A673 (cell line): ENCODE measurements around the gene FCHO1. TPM values are rescaled to one million over a fixed set of nuclear protein-coding genes. Genes with fewer than 3 reads are reported as not detected.

Experiments used
- BruUV-seq: library from RNA; stranded (reverse); fragments of 400-500 nt; replicated peaks from 2 replicates; lab custom pipeline; 2021; lab: Mats Ljungman, UMichigan
- CTCF ChIA-PET: fragments of 300-600 bp; sonication (Branson Sonifier 250); formaldehyde crosslinking; loops from one replicate; lab custom pipeline; 2022; ENCODE audit warnings: antibody characterized with exemption; lab: Charles Lee
- POLR2A ChIA-PET: fragments of 300-600 bp; sonication (Branson Sonifier 250); formaldehyde crosslinking; loops from one replicate; lab custom pipeline; 2022; ENCODE audit warnings: antibody characterized with exemption; ENCODE audit not compliant: low non-redundant PET; lab: Charles Lee
- DNase-seq: peaks from one replicate; pipeline ENCODE4 v3.0.0-alpha.2; 2015; ENCODE audit warnings: low spot score
- H3K27ac ChIP-seq: fragments of 200-600 bp; sonication (generic); 2 replicates; pipeline ENCODE4 v1.5.1; 2016; ENCODE audit warnings: mixed run types, low read depth, mild to moderate bottlenecking, mixed read lengths, antibody characterized with exemption, low read length; ENCODE audit not compliant: poor library complexity, severe bottlenecking
- H3K27me3 ChIP-seq: fragments of 200-600 bp; sonication (generic); replicated peaks from 2 replicates; pipeline ENCODE4 v1.6.1; 2017; ENCODE audit warnings: mixed run types, low read depth, mild to moderate bottlenecking, mixed read lengths, antibody characterized with exemption, low read length; ENCODE audit not compliant: insufficient read depth, poor library complexity
- H3K36me3 ChIP-seq: fragments of 200-600 bp; sonication (generic); 2 replicates; pipeline ENCODE4 v1.6.1; 2016; ENCODE audit warnings: mixed run types, mild to moderate bottlenecking, mixed read lengths, antibody characterized with exemption, low read length; ENCODE audit not compliant: insufficient read depth, poor library complexity, severe bottlenecking
- H3K4me1 ChIP-seq: fragments of 200-600 bp; sonication (generic); 2 replicates; pipeline ENCODE4 v1.6.1; 2017; ENCODE audit warnings: mixed run types, mild to moderate bottlenecking, mixed read lengths, antibody characterized with exemption, low read length; ENCODE audit not compliant: insufficient read depth, poor library complexity, severe bottlenecking
- H3K4me3 ChIP-seq: fragments of 200-600 bp; sonication (generic); 2 replicates; pipeline ENCODE4 v1.5.1; 2016; ENCODE audit warnings: low read depth, mixed run types, mild to moderate bottlenecking, mixed read lengths, low read length; ENCODE audit not compliant: poor library complexity, severe bottlenecking
- H3K9me3 ChIP-seq: fragments of 200-600 bp; sonication (generic); 2 replicates; pipeline ENCODE4 v1.6.1; 2016; ENCODE audit warnings: mixed run types, low read depth, mild to moderate bottlenecking, mixed read lengths, antibody characterized with exemption, low read length; ENCODE audit not compliant: poor library complexity, severe bottlenecking
- EZH2 ChIP-seq: fragments of 200-600 bp; sonication (generic); IDR thresholded peaks from 2 replicates; pipeline ENCODE4 v1.6.1; 2017; ENCODE audit warnings: borderline replicate concordance, low read depth, mild to moderate bottlenecking, mixed read lengths, antibody characterized with exemption, low read length; ENCODE audit not compliant: poor library complexity, severe bottlenecking
- intact Hi-C: fragments of 100-400 bp; cut with micrococcal nuclease; formaldehyde crosslinking; loops from one replicate; pipeline ENCODE4 v1.10.0; 2022; ENCODE audit not compliant: unreplicated experiment
- total RNA-seq: library from RNA; stranded (reverse); gene quantifications from 2 replicates; pipeline ENCODE4 v1.2.3, GENCODE V29; 2021
- TF ChIP-seq, protein P1 (sequence below): fragments of 300-800, 200-600 bp; sonication (generic); conservative IDR thresholded peaks from 2 replicates; pipeline ENCODE4 v1.5.1; 2017; ENCODE audit warnings: low read depth, mild to moderate bottlenecking, antibody characterized with exemption, low read length, moderate library complexity, mixed read lengths

FCHO1 gene
- total RNA-seq, 1 experiment from 2014 or later: 2.1 TPM

DNA sequence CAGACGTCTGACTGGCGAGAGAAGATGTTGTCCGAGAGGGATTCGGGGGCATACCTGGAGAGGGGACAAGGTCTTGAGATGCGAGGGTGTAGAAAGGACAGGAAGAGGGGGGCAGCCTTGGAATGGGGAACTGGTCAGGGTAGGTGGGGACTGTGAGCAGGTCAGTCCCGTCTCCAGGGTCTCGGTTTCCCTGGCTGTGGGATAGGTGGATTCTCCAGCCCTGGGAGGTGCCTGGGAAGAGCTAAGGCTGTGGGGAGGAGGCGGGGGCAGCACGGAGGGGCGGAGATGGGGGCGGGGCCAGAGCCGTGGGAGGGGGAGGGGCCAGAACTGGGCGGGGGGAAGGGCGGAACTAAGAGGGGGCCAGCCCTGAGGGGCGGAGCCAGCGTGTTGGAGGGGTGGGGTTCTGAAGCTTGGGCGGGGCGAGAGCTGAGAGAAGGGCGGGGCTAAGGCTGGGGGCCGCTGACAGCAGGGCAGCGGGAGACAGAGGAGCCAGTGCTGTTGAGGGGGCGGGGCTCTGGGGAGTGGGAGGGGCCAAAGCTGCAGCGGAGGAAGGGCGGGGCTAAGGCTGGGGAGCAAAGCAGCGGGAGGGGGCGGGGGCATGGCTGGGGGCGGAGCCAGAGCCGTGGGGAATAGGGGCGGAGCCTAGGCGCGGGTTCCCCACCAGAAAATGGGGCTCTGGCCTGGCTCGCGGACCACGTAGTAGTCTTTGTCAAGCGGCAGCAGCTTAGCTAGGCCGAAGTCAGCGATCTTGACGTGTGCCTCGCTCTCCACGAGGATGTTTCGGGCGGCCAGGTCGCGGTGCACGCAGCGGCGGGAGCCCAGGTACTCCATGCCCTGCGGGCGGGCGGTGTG is 79.5 kb downstream of the FCHO1 start:
- no peak overlapping the region for H3K4me3 ChIP-seq
- no peaks in the 10 kb centered on the region for H3K4me1 ChIP-seq
- intact Hi-C loops: no loop called here
- no TSS peak for BruUV-seq
- no peaks in the 10 kb centered on the region for H3K9me3 ChIP-seq
- no peak overlapping the region for H3K27ac ChIP-seq
- TF ChIP-seq EZH2: no peak
- TF ChIP-seq, protein P1, sequence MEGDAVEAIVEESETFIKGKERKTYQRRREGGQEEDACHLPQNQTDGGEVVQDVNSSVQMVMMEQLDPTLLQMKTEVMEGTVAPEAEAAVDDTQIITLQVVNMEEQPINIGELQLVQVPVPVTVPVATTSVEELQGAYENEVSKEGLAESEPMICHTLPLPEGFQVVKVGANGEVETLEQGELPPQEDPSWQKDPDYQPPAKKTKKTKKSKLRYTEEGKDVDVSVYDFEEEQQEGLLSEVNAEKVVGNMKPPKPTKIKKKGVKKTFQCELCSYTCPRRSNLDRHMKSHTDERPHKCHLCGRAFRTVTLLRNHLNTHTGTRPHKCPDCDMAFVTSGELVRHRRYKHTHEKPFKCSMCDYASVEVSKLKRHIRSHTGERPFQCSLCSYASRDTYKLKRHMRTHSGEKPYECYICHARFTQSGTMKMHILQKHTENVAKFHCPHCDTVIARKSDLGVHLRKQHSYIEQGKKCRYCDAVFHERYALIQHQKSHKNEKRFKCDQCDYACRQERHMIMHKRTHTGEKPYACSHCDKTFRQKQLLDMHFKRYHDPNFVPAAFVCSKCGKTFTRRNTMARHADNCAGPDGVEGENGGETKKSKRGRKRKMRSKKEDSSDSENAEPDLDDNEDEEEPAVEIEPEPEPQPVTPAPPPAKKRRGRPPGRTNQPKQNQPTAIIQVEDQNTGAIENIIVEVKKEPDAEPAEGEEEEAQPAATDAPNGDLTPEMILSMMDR: no peak
- H3K36me3 ChIP-seq: no peaks in the 10 kb centered on the region
- POLR2A ChIA-PET: no interaction called here
- H3K27me3 ChIP-seq: no peaks in the 10 kb centered on the region
- CTCF ChIA-PET: interaction anchor here (0.5 kb wide), 1 partner anchor 728 kb away, joined by 3 read pairs; no protein-coding TSS in a partner anchor
- DNase-seq: peak; percentile 40

DNA sequence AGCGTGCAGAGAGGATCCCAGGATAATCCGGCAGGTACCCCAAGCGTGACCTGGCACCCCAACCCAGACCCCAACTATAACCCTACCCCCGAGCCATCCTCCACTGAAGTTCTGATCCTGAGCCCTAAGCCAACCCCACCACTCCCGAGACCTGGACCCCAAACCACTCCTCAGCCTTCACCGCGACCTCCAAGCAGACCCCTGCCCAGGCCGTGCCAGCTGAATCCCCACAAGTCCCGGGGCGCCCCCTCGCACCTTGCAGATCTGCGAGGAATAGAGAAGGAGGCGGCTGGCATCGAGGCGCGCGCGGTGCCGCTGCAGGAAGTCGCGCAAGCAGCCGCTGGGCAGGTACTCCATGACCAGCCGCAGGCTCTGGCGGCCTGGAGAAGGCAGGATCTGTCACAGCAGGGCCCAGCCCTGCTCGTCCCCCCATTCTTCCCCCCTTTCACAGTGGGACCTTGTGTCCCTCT is 80.2 kb downstream of the FCHO1 start:
- Histone ChIP-seq H3K27me3 (no peaks in the 10 kb centered on the region), H3K4me1 (no peaks in the 10 kb centered on the region), H3K36me3 (no peaks in the 10 kb centered on the region), H3K9me3 (no peaks in the 10 kb centered on the region), H3K27ac (no peak overlapping the region), H3K4me3 (no peak overlapping the region)
- no peak for DNase-seq
- ChIA-PET CTCF (interaction anchor here (0.5 kb wide), 1 partner anchor 729 kb away, joined by 3 read pairs; no protein-coding TSS in a partner anchor), POLR2A (no interaction called here)
- TF ChIP-seq, protein P1: no peak
- no peak for TF ChIP-seq EZH2
- intact Hi-C loops: no loop called here
- BruUV-seq: no TSS peak

DNA sequence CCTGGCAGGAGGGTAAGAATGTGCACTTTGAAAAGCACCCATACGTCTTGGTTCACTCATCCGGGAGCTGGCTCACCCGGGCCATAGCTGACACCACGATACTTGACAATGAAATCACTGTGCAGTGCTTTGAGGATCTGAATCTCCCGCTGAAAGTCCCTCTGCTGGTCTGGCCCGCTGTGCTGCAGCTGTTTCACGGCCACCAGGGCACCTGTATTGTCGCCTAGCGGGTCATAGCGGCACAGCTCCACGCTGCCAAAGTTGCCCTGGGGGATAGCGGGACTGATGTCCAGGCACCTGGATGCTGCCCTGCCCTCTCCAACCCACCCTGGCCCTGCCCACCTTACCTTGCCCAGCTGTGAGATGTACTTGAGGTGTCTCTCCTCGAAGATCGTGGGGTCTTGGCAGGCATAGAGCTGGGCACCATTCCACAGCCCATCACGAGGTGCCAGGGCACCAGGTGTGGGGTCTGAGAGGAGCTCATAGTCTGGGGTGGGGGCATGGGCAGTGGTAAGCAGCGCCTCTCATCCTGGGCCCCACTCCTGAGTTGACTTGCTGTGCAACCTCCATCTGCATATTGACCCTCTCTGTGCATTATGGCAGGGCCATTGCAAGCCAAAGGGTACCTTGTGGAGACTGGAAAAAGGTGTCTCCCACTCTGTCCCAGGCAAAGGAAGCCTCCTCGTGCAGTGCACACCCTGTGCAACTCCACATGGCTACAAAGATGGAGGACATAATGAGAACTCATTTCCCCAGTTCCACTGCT is 81.3 kb downstream of the FCHO1 start:
- intact Hi-C loops: no loop called here
- POLR2A ChIA-PET: no interaction called here

More for the DNA sequence above, 81.3 kb downstream of the FCHO1 start:
- Histone ChIP-seq H3K27me3 (no peaks in the 10 kb centered on the region), H3K36me3 (no peaks in the 10 kb centered on the region), H3K4me1 (no peaks in the 10 kb centered on the region), H3K27ac (no peak overlapping the region), H3K9me3 (no peaks in the 10 kb centered on the region), H3K4me3 (no peak overlapping the region)
- BruUV-seq: no TSS peak
- CTCF ChIA-PET: no interaction called here
- no peak for DNase-seq
- TF ChIP-seq, protein P1: no peak
- TF ChIP-seq EZH2: no peak
